Hematopoietic multipotent progenitor cell treated with erythropoietin and hydrocortisone succinate and interleukin-3 and kit ligand, for 15 days (in vitro differentiated cells): ENCODE data around the gene MCM3AP.
"Not testable (repeated sequence)": the region's sequence is repeated elsewhere in the genome, so short reads cannot be mapped to it uniquely, and the experiment has no call there.

Source experiments
- DNase-seq: peaks from one replicate; pipeline ENCODE4 v3.0.0-alpha.2; 2015; ENCODE audit warnings: low spot score

Gene MCM3AP

DNA sequence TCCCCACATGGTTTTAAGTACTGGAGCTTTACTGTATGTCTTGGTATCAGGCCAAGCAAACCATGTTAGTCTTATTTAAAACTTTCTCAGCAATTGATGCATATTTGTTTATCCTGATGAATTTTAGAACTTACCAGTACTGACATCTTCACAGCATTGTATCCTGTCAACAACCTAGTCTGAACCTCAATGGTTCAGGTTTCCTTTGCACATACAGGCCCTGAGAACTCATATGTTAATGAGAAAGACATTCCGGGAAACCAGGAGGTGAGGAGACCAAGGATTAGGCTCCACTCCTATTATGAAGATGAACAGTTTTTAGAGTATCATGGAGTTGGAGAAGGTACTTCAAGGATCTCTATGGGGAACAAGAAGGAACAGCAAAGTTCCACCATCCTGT lies 43.8 kb downstream of the MCM3AP start:
- not testable (repeated sequence) for DNase-seq

- DNase-seq = no peak
Observed at GRCh38 chr21:46239817-46240325, 45.5 kb downstream of the MCM3AP start.

- no peak for DNase-seq
Observed at GRCh38 chr21:46237474-46237873, 47.9 kb downstream of the MCM3AP start.

DNA sequence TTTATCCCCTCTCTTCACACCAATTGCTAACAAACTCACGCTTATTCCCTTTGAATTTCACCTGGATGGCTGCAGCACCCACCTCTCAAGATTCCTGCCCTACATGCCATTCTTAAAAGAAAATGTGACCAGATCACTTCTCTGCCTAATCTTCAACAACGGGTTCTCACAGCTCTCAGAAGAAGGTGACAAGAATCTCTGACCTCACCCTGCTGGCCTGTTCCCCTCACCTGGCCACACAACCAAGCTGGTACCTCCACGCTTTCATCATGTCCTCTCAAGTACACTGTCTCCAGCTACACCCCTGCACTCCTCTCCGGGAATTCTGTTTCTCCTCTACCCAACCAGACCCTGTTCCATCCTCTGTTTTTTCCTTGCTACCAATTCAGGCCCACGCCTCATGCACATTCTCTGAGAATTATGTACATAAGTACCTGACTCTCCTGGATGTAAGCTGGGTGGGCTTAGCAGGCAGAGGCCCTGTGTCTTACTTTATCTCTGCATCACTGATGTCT lies 50.9 kb downstream of the MCM3AP start:
- DNase-seq = no peak

- no peak for DNase-seq
Observed at GRCh38 chr21:46229923-46230260, 55.5 kb downstream of the MCM3AP start.

- DNase-seq = no peak
Observed at GRCh38 chr21:46229133-46229922, 56.1 kb downstream of the MCM3AP start.

GRCh38 chr21:46228345-46229051 lies 56.9 kb downstream of the MCM3AP start, which contains the start of gene LSS:
Gene LSS (minus strand): TSS chr21:46228774. CDS start chr21:46228745, 29 bp downstream.
- DNase-seq = peak; percentile 98

- DNase-seq = peak; percentile 32
Observed at GRCh38 chr21:46227811-46228344, 57.5 kb downstream of the MCM3AP start.

DNA sequence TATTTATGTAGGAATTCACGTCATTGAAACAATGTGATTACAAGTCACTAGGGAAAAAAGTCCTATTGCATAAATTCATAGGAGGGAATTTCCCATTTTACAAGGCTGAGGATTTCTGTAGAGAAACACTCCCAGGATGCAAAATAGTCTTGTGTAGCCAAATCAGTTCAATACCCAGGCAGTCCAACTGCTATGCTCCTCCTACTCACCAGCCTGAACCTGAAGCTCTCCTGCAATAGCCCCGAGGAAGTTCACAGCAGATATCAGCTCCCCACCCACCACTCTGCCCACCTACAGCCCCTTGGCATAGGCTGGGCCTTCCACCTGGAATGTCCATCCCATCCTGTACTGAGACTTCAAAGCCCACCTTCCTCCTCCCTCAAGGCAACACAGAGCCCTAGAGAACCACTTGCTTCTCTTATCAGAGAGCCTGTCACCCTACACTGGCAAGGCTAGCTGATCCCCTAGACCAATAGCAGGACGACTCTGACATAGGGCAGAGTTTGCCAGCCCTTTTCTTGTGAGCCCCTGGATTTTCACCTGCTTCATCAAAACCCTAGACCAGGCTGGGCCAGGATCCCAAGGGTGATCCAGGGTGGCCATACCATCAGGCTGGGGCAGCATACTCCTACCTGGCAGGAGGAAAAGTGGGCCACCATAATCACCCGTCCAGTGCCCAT lies 58.4 kb downstream of the MCM3AP start:
- peak; percentile 59 for DNase-seq

- no peak for DNase-seq
Observed at GRCh38 chr21:46226146-46226545, 59.3 kb downstream of the MCM3AP start.

DNA sequence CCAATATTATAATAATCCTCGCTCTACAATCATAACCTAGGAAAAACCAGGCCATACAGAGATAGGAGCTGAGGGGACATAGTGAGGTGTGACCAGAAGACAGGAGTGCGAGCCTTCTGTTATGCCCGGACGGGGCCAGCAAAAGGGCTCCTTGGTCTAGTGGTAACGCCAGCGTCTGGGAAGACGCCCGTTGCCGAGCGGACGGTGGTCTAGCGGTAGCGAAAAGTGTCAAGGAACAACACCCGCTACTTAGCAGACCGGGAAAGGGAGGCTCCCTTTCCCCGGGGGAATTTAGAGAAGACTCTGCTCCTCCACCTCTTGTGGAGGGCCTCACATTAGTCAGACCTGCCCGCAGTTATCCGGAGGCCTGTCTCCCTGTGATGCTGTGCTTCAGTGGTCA lies 61.8 kb downstream of the MCM3AP start:
- DNase-seq = not testable (repeated sequence)

DNA sequence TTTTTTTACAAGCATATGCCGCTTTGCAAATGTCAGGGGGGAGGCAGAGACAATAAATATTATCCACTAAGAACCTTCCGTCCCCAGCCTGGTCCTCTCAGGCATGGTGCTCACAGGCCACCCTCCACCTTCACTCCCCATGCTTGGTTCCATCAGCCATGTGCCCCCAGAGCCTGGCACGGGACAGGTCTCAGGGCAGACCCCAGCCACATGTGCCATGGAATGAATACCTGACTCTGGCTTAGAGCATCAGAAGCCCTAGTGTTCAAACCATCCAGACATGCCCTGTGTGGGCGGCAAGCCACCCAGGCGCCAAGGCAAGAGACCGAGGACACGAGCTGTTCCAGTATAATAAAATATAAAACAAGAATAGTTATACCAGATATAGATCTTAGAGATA lies 62.2 kb downstream of the MCM3AP start:
- DNase-seq = no peak

- DNase-seq = no peak
Observed at GRCh38 chr21:46222436-46223116, 62.8 kb downstream of the MCM3AP start.

- DNase-seq = no peak
Observed at GRCh38 chr21:46221664-46222435, 63.6 kb downstream of the MCM3AP start.

GRCh38 chr21:46220847-46221246 lies 64.6 kb downstream of the MCM3AP start:
- no peak for DNase-seq

GRCh38 chr21:46220275-46220810 lies 65.1 kb downstream of the MCM3AP start:
- DNase-seq = no peak

- no peak for DNase-seq
Observed at GRCh38 chr21:46219591-46220239, 65.7 kb downstream of the MCM3AP start.

- DNase-seq = no peak
Observed at GRCh38 chr21:46218906-46219590, 66.4 kb downstream of the MCM3AP start.

GRCh38 chr21:46217511-46218196 lies 67.8 kb downstream of the MCM3AP start:
- no peak for DNase-seq
